Breast epithelium (tissue), 4 donors: ENCODE measurements around the gene PARD3B. TPM values are rescaled to one million over a fixed set of nuclear protein-coding genes. Genes with fewer than 3 reads are reported as not detected.

Source experiments
- DNase-seq, 2 donors: peaks; one replicate each; pipeline ENCODE4 v3.0.0-alpha.2; 2019; ENCODE audit warnings: low spot score in 2 of 2
- H3K27ac ChIP-seq, 2 donors: fragments of 200-600 bp; sonication (generic) in 1 of 2; one replicate each; pipeline ENCODE4 v1.5.1; 2016 to 2019; ENCODE audit warnings: mild to moderate bottlenecking in 1 of 2
- H3K27me3 ChIP-seq, 2 donors: fragments of 200-600 bp; sonication (generic) in 1 of 2; one replicate each; pipeline versions ENCODE4 v1.5.1 to v1.6.0; 2017 to 2019; ENCODE audit warnings: control low read depth in 1 of 2, mild to moderate bottlenecking in 1 of 2
- H3K36me3 ChIP-seq: fragments of 200-600 bp; one replicate; pipeline ENCODE4 v1.5.1; 2019
- H3K4me1 ChIP-seq, 2 donors: fragments of 200-600 bp; sonication (generic); one replicate each; pipeline ENCODE4 v1.5.1; 2016 to 2019; ENCODE audit warnings: control low read depth in 1 of 2
- H3K4me3 ChIP-seq, 3 donors: fragments of 200-600 bp; sonication (generic); 1 replicate in 2 of 3; 2 replicates in 1 of 3; pipeline ENCODE4 v1.5.1; 2016 to 2019; ENCODE audit warnings: mild to moderate bottlenecking in 3 of 3, moderate library complexity in 2 of 3
- H3K9me3 ChIP-seq, 2 donors: fragments of 200-600 bp; sonication (generic) in 1 of 2; one replicate each; pipeline ENCODE4 v1.5.1; 2016 to 2019; ENCODE audit warnings: control low read depth in 1 of 2
- CTCF ChIP-seq, 3 donors: fragments of 450-650 bp; IDR thresholded peaks; one replicate each; pipeline ENCODE4 v1.5.1; 2016 to 2017; ENCODE audit warnings: antibody characterized with exemption in 3 of 3, mild to moderate bottlenecking in 3 of 3, moderate library complexity in 3 of 3
- POLR2A ChIP-seq: fragments of 450-650 bp; IDR thresholded peaks from one replicate; pipeline ENCODE4 v1.6.1; 2016; ENCODE audit warnings: antibody characterized with exemption, mild to moderate bottlenecking, moderate library complexity
- POLR2AphosphoS5 ChIP-seq, 3 donors: sonication (generic); formaldehyde crosslinking; IDR thresholded peaks; one replicate each; pipeline ENCODE4 v1.6.1; 2017; ENCODE audit warnings: antibody characterized with exemption in 3 of 3
- intact Hi-C: fragments of 100-400 bp; cut with DNase I; formaldehyde crosslinking; loops from one replicate; pipeline ENCODE4 v1.15.1; 2023; ENCODE audit warnings: low total_unique reads
- total RNA-seq, 3 donors: library from RNA; depleted of rRNA; stranded (reverse); fragments of >200 nt; gene quantifications; one replicate each; pipeline ENCODE4 v1.1.0, GENCODE V29; 2016

PARD3B gene
- total RNA-seq, 3 donors from 2014 or later = 24.6 to 66.2 (median 25.9) TPM

- Histone ChIP-seq H3K27me3 (no peaks in the 10 kb centered on the region), H3K9me3 (no peaks in the 10 kb centered on the region), H3K4me1 (no peaks in the 10 kb centered on the region), H3K36me3 (no peaks in the 10 kb centered on the region), H3K4me3 (no peak overlapping the region), H3K27ac (no peak overlapping the region)
- DNase-seq = no peak
- TF ChIP-seq POLR2AphosphoS5 (IDR thresholded peaks at IDR 0.05) (no peak), POLR2A (no peak), CTCF (IDR thresholded peaks at IDR 0.05) (no peak)
- intact Hi-C loops = no loop called here
Observed at GRCh38 chr2:204877691-204878090, 332.4 kb downstream of the PARD3B start.

- Histone ChIP-seq H3K4me3 (no peak overlapping the region), H3K4me1 (no peaks in the 10 kb centered on the region), H3K9me3 (no peaks in the 10 kb centered on the region), H3K27ac (no peak overlapping the region), H3K36me3 (no peaks in the 10 kb centered on the region), H3K27me3 (no peaks in the 10 kb centered on the region)
- intact Hi-C loops = no loop called here
- TF ChIP-seq CTCF (IDR thresholded peaks at IDR 0.05) (no peak), POLR2A (no peak), POLR2AphosphoS5 (IDR thresholded peaks at IDR 0.05) (no peak)
- DNase-seq = no peak
Observed at GRCh38 chr2:204880928-204881327, 335.7 kb downstream of the PARD3B start.

GRCh38 chr2:204881655-204882054 lies 336.4 kb downstream of the PARD3B start:
- H3K4me3 ChIP-seq = no peak overlapping the region
- no peak for DNase-seq
- TF ChIP-seq POLR2AphosphoS5 (IDR thresholded peaks at IDR 0.05) (no peak), CTCF (IDR thresholded peaks at IDR 0.05) (no peak), POLR2A (no peak)
- no peaks in the 10 kb centered on the region for H3K36me3 ChIP-seq
- no peaks in the 10 kb centered on the region for H3K9me3 ChIP-seq
- H3K27me3 ChIP-seq = no peaks in the 10 kb centered on the region
- no peak overlapping the region for H3K27ac ChIP-seq
- intact Hi-C loops = no loop called here
- H3K4me1 ChIP-seq = no peaks in the 10 kb centered on the region

DNA sequence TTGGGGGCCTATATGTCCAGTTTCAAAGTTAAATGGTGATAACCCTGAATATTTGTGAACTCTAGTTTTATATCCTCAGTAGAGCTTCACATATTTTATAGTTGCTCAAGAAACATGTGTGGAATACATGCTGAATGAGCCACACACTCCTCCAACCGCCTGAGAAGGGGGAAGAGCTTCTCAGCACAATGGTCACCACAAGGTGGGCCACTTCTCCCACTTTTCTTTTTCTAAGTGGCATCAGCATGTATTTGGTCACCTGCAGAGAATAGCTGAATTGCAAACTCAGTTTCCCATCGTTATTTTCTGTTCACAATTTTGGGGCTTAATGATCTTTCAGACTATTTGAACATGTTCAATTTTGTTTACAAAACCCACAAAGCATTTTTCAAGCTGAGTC lies 340.5 kb downstream of the PARD3B start:
- intact Hi-C loops = no loop called here

GRCh38 chr2:204886713-204887112 lies 341.4 kb downstream of the PARD3B start:
- no peaks in the 10 kb centered on the region for H3K4me1 ChIP-seq
- no peak overlapping the region for H3K4me3 ChIP-seq
- no peak for DNase-seq
- no peaks in the 10 kb centered on the region for H3K36me3 ChIP-seq
- no peaks in the 10 kb centered on the region for H3K9me3 ChIP-seq
- H3K27me3 ChIP-seq = no peaks in the 10 kb centered on the region
- H3K27ac ChIP-seq = no peak overlapping the region
- TF ChIP-seq POLR2AphosphoS5 (IDR thresholded peaks at IDR 0.05) = no peak
- no peak for TF ChIP-seq POLR2A
- TF ChIP-seq CTCF (IDR thresholded peaks at IDR 0.05) = no peak
- intact Hi-C loops = no loop called here

More for the DNA sequence above, 340.5 kb downstream of the PARD3B start:
- no peak for TF ChIP-seq POLR2A
- TF ChIP-seq CTCF (IDR thresholded peaks at IDR 0.05) = no peak
- no peak for TF ChIP-seq POLR2AphosphoS5 (IDR thresholded peaks at IDR 0.05)
- Histone ChIP-seq H3K27ac (no peak overlapping the region), H3K36me3 (no peaks in the 10 kb centered on the region), H3K27me3 (no peaks in the 10 kb centered on the region), H3K4me3 (no peak overlapping the region), H3K9me3 (no peaks in the 10 kb centered on the region), H3K4me1 (no peaks in the 10 kb centered on the region)
- DNase-seq = no peak
